ENCODE measurements around the gene VPS13D. TPM values are rescaled to one million over a fixed set of nuclear protein-coding genes. Genes with fewer than 3 reads are reported as not detected.

The VPS13D gene
- total and polyA plus RNA-seq, 10 of the 15 experiments (the other 5 are each of a cell fraction or from before 2014, with no cell fraction given): 1.4 to 16.9 (median 8.5) TPM

GRCh38 chr1:12475101-12475500 lies 245.3 kb downstream of the VPS13D start:
- no peak overlapping the region for H3K4me2 ChIP-seq (ENCODE audit: control insufficient read depth, insufficient read depth)
- BruUV-seq (replicated peaks): no TSS peak
- FAIRE-seq (no peak), ATAC-seq (no peak), DNase-seq (ENCODE audit: low read depth, low spot score) (no peak)
- ChIA-PET CTCF (interaction anchor here (0.9 to 1.2 kb wide), 3 partner anchors 77 to 198 kb away, joined by 3 read pairs; no protein-coding TSS in a partner anchor), POLR2A (no interaction called here), SMC1A (ENCODE audit: uncharacterized antibody, unreplicated experiment) (interaction anchor here (0.6 to 1.2 kb wide), 4 partner anchors 14 to 38 kb away, joined by 3 read pairs; no protein-coding TSS in a partner anchor), RAD21 (ENCODE audit: unreplicated experiment) (interaction anchor here (1.4 kb wide), 1 partner anchor 40 kb away, joined by 3 read pairs; no protein-coding TSS in a partner anchor)
- no peak overlapping the region for H3K9ac ChIP-seq (ENCODE audit: control insufficient read depth, insufficient read depth, low read length)
- H2AFZ ChIP-seq (ENCODE audit: control insufficient read depth, low read depth, low read length): no peak overlapping the region
- in situ Hi-C loops (cut with MboI) (no loop called here), intact Hi-C loops (cut with micrococcal nuclease; ENCODE audit: unreplicated experiment) (no loop called here)
- H3K27ac ChIP-seq (ENCODE audit: control insufficient read depth, insufficient read depth): no peak overlapping the region
- H3K27me3 ChIP-seq (replicated peaks in 1 of 2; ENCODE audit: control insufficient read depth in 2 of 2, insufficient read depth in 2 of 2, low read length in 1 of 2): no peaks in the 10 kb centered on the region
- peaks cover 1% of the 10 kb centered on the region; the same call in 1 of the 3 replicates for H3K9me3 ChIP-seq (replicated peaks; ENCODE audit: control insufficient read depth, insufficient read depth, low read length)
- H3K4me3 ChIP-seq: no peak overlapping the region
- H3K36me3 ChIP-seq (ENCODE audit: control insufficient read depth in 2 of 2, insufficient read depth in 2 of 2, low read length in 1 of 2): no peaks in the 10 kb centered on the region; a peak in 1 of 4 replicates
- no peaks in the 10 kb centered on the region for H4K20me1 ChIP-seq (ENCODE audit: control insufficient read depth, insufficient read depth)
- no peaks in the 10 kb centered on the region for H3K79me2 ChIP-seq (ENCODE audit: control insufficient read depth, insufficient read depth, low read length)
- H3K4me1 ChIP-seq (ENCODE audit: control insufficient read depth, insufficient read depth, low read length): no peaks in the 10 kb centered on the region
- no peak for TF ChIP-seq TAF1 (IDR thresholded peaks at IDR 0.05; ENCODE audit: borderline replicate concordance, low read depth, low read length)
- TF ChIP-seq, protein P1, sequence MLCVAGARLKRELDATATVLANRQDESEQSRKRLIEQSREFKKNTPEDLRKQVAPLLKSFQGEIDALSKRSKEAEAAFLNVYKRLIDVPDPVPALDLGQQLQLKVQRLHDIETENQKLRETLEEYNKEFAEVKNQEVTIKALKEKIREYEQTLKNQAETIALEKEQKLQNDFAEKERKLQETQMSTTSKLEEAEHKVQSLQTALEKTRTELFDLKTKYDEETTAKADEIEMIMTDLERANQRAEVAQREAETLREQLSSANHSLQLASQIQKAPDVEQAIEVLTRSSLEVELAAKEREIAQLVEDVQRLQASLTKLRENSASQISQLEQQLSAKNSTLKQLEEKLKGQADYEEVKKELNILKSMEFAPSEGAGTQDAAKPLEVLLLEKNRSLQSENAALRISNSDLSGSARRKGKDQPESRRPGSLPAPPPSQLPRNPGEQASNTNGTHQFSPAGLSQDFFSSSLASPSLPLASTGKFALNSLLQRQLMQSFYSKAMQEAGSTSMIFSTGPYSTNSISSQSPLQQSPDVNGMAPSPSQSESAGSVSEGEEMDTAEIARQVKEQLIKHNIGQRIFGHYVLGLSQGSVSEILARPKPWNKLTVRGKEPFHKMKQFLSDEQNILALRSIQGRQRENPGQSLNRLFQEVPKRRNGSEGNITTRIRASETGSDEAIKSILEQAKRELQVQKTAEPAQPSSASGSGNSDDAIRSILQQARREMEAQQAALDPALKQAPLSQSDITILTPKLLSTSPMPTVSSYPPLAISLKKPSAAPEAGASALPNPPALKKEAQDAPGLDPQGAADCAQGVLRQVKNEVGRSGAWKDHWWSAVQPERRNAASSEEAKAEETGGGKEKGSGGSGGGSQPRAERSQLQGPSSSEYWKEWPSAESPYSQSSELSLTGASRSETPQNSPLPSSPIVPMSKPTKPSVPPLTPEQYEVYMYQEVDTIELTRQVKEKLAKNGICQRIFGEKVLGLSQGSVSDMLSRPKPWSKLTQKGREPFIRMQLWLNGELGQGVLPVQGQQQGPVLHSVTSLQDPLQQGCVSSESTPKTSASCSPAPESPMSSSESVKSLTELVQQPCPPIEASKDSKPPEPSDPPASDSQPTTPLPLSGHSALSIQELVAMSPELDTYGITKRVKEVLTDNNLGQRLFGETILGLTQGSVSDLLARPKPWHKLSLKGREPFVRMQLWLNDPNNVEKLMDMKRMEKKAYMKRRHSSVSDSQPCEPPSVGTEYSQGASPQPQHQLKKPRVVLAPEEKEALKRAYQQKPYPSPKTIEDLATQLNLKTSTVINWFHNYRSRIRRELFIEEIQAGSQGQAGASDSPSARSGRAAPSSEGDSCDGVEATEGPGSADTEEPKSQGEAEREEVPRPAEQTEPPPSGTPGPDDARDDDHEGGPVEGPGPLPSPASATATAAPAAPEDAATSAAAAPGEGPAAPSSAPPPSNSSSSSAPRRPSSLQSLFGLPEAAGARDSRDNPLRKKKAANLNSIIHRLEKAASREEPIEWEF (IDR thresholded peaks at IDR 0.05; ENCODE audit: insufficient replicate concordance, low read depth, low read length): no peak
- TF ChIP-seq NFYA (IDR thresholded peaks at IDR 0.05; ENCODE audit: borderline replicate concordance, low read depth, low read length): no peak
- no peak for TF ChIP-seq DPF2 (IDR thresholded peaks at IDR 0.05)
- no peak for TF ChIP-seq SPI1 (IDR thresholded peaks at IDR 0.05; ENCODE audit: borderline replicate concordance, insufficient read depth, low read depth, low read length)
- no peak for TF ChIP-seq SUPT20H (IDR thresholded peaks at IDR 0.05; ENCODE audit: borderline replicate concordance, control insufficient read depth, low read depth, low read length)
- no peak for TF ChIP-seq RBBP5 (conservative IDR thresholded peaks at IDR 0.05)
- no peak for TF ChIP-seq EZH2 (IDR thresholded peaks at IDR 0.05; ENCODE audit: borderline replicate concordance, control insufficient read depth, low read depth, low read length)
- no peak for TF ChIP-seq HDAC6 (IDR thresholded peaks at IDR 0.05; ENCODE audit: unreplicated experiment)
- TF ChIP-seq, protein P2, sequence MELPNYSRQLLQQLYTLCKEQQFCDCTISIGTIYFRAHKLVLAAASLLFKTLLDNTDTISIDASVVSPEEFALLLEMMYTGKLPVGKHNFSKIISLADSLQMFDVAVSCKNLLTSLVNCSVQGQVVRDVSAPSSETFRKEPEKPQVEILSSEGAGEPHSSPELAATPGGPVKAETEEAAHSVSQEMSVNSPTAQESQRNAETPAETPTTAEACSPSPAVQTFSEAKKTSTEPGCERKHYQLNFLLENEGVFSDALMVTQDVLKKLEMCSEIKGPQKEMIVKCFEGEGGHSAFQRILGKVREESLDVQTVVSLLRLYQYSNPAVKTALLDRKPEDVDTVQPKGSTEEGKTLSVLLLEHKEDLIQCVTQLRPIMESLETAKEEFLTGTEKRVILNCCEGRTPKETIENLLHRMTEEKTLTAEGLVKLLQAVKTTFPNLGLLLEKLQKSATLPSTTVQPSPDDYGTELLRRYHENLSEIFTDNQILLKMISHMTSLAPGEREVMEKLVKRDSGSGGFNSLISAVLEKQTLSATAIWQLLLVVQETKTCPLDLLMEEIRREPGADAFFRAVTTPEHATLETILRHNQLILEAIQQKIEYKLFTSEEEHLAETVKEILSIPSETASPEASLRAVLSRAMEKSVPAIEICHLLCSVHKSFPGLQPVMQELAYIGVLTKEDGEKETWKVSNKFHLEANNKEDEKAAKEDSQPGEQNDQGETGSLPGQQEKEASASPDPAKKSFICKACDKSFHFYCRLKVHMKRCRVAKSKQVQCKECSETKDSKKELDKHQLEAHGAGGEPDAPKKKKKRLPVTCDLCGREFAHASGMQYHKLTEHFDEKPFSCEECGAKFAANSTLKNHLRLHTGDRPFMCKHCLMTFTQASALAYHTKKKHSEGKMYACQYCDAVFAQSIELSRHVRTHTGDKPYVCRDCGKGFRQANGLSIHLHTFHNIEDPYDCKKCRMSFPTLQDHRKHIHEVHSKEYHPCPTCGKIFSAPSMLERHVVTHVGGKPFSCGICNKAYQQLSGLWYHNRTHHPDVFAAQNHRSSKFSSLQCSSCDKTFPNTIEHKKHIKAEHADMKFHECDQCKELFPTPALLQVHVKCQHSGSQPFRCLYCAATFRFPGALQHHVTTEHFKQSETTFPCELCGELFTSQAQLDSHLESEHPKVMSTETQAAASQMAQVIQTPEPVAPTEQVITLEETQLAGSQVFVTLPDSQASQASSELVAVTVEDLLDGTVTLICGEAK (IDR thresholded peaks at IDR 0.05; ENCODE audit: borderline replicate concordance): no peak
- no peak for TF ChIP-seq HCFC1 (IDR thresholded peaks at IDR 0.05; ENCODE audit: low read length)
- TF ChIP-seq PBX3 (IDR thresholded peaks at IDR 0.05; ENCODE audit: insufficient replicate concordance, low read depth, low read length): no peak
- no peak for TF ChIP-seq CBFB (IDR thresholded peaks at IDR 0.05; ENCODE audit: low read depth)
- whole genome bisulfite sequencing (ENCODE audit: insufficient coverage, insufficient replicate concordance, low lambda C conversion rate, missing lambda C conversion rate): 85% methylated on average over 1 of the region's 1 CpG
